Naive thymus-derived CD8-positive, alpha-beta T cell (primary cell): Measurements from ENCODE around the gene GSTK1. TPM values are rescaled to one million over a fixed set of nuclear protein-coding genes. Genes with fewer than 3 reads are reported as not detected.
A peak's percentile ranks its signal among the peaks of the same experiment; 100 is the strongest.
"Not testable (repeated sequence)": the region's sequence is repeated elsewhere in the genome, so short reads cannot be mapped to it uniquely, and the experiment has no call there.

ENCODE experiments used
- ATAC-seq, 2 donors: fragments of 150-1000 bp; cut with Tn5 transposase in 1 of 2; sonication (Bioruptor Pico), chemical (Tn5 transposase) in 1 of 2; 1 replicate in 1 of 2; 2 replicates in 1 of 2; pipeline ENCODE4 v1.10.0; 2021; ENCODE audit warnings: mild to moderate bottlenecking in 2 of 2, moderate library complexity in 2 of 2
- POLR2A ChIA-PET: fragments of 350-600 bp; sonication (Branson Sonifier 250); formaldehyde crosslinking; loops from one replicate; lab custom pipeline; 2021; ENCODE audit warnings: antibody characterized with exemption; lab: Charles Lee
- DNase-seq, 10 donors: peaks; one replicate each; pipeline versions ENCODE4 v3.0.0 to v3.0.0-alpha.2; 2020 to 2022
- H3K27ac Mint-ChIP-seq, 10 donors: one replicate each; pipeline ENCODE4 v1.8.0; 2020 to 2022; ENCODE audit warnings: mild to moderate bottlenecking in 10 of 10, mixed read lengths in 10 of 10, moderate library complexity in 4 of 10, inconsistent platforms in 1 of 10
- H3K27me3 Mint-ChIP-seq, 5 donors: one replicate each; pipeline ENCODE4 v1.8.0; 2021 to 2022; ENCODE audit warnings: mixed read lengths in 5 of 5
- H3K36me3 Mint-ChIP-seq, 3 donors: one replicate each; pipeline ENCODE4 v1.8.0; 2020 to 2022; ENCODE audit warnings: mixed read lengths in 3 of 3, mild to moderate bottlenecking in 2 of 3, inconsistent platforms in 1 of 3
- H3K4me1 Mint-ChIP-seq, 4 donors: one replicate each; pipeline ENCODE4 v1.8.0; 2021 to 2022; ENCODE audit warnings: mixed read lengths in 4 of 4
- H3K4me3 Mint-ChIP-seq, 10 donors: one replicate each; pipeline ENCODE4 v1.8.0; 2020 to 2022; ENCODE audit warnings: mild to moderate bottlenecking in 10 of 10, mixed read lengths in 10 of 10, moderate library complexity in 6 of 10, inconsistent platforms in 1 of 10
- H3K9me3 Mint-ChIP-seq, 9 donors: one replicate each; pipeline ENCODE4 v1.8.0; 2020 to 2022; ENCODE audit warnings: mixed read lengths in 9 of 9, mild to moderate bottlenecking in 3 of 9, inconsistent platforms in 1 of 9, moderate library complexity in 1 of 9
- polyA plus RNA-seq, 3 donors: library from polyadenylated mRNA; unstranded; fragments of 300-500 nt; fragmentation: Illumina TruSeq; gene quantifications; one replicate each; pipeline ENCODE4 v1.2.3, GENCODE V29; 2021
- total RNA-seq, 8 experiments: library from RNA in 2 of 8; stranded (reverse) in 2 of 8; gene quantifications; one replicate each; pipeline ENCODE4 v1.2.3 and lab custom pipeline; 2021 to 2026

The GSTK1 gene
- total RNA-seq (100 to 1,000 TPM; 278 to 283 TPM), polyA plus RNA-seq (100 to 1,000 TPM; 310 to 355 (median 330) TPM), total RNA-seq (lab: John Stamatoyannopoulos, UW) (95.3 to 196 (median 143) reads per million in 6 experiments)

DNA sequence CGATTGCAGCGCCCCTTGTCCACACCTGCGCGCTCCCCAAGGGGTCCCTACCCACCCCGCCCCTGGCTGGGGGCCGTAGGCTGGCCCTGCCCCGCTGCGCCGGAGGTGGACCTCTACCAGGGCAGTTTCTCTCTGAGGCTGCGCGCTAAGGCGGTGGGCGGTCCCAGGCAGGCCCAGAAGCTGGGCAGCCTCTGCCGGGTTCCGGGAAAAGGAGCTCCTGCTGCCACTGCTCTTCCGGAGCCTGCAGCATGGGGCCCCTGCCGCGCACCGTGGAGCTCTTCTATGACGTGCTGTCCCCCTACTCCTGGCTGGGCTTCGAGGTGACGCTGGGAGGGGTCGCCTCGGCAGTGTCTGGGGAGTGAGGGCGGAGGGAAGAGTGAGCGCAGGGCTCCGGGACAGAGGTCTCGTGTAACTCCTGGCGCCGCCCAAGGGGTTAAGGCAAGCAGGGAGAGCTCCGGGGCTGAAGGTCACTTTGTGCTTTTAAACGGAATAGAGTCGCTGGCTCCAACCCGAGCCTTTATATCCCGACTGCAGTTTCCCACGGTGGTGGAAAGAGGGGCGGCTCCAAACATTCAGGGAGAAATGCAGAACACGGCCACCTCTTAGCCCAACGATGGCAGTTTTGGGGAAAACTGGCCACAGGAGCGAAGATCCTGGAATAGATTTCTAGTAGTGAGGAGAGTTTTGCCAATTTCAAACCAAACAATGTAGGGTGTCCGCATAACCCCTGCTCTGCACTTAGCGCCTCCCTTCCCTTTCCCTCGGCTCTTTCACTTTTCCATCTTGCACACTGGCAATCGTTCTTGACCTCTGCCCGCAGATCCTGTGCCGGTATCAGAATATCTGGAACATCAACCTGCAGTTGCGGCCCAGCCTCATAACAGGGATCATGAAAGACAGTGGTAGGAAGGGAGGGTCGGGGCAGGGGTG, at the start of gene GSTK1:
Gene GSTK1 (plus strand): TSS at position 176 of the 930 bp plus-strand sequence. CDS start 73 bp downstream, at position 249.
- Mint-ChIP-seq H3K36me3 (peaks cover 0 to 42% (median 7%) of the 10 kb centered on the region in 3 donors), H3K4me1 (peaks cover 36 to 70% (median 65%) of the 10 kb centered on the region in 4 donors), H3K4me3 (peak within 1 kb of the TSS; percentile 92 to 99 (median 96)), H3K27me3 (no peaks in the 10 kb centered on the region), H3K27ac (peak within 1 kb of the TSS; percentile 94 to 97 (median 96)), H3K9me3 (no peaks in the 10 kb centered on the region)
- peak; percentile 63 to 87 (median 72) for DNase-seq
- ATAC-seq: peak; percentile 97
- POLR2A ChIA-PET: interaction anchor here (0.6 to 7.8 kb wide), 23 partner anchors 8 to 466 kb away, joined by 3 to 51 read pairs (median 4); partner anchors contain the start of genes CASP2, EPHA1 and ZYX

DNA sequence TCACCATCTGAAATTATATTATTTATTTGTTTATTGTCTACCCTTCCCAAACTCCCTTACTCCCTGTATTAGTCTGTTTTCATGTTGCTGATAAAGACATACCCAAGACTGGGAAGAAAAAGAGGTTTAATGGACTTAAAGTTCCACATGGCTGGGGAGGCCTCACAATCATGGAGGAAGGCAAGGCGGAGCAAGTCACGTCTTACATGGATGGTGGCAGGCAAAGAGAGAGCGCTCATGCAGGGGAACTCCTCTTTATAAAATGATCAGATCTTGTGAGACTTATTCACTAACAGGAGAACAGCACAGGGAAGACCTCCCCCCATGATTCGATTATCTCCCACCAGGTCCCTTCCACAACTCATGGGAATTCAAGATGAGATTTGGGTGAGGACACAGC, 49.8 kb upstream of the GSTK1 start:
- POLR2A ChIA-PET: interaction anchor here (0.7 kb wide), 1 partner anchor 200 kb away, joined by 3 read pairs; no protein-coding TSS in a partner anchor
- H3K27me3 Mint-ChIP-seq, H3K4me1 Mint-ChIP-seq, DNase-seq, H3K36me3 Mint-ChIP-seq, H3K9me3 Mint-ChIP-seq, H3K4me3 Mint-ChIP-seq, ATAC-seq: not testable (repeated sequence)
- peak overlapping the region in 2 of 10 donors; percentile 21 to 22 for H3K27ac Mint-ChIP-seq

DNA sequence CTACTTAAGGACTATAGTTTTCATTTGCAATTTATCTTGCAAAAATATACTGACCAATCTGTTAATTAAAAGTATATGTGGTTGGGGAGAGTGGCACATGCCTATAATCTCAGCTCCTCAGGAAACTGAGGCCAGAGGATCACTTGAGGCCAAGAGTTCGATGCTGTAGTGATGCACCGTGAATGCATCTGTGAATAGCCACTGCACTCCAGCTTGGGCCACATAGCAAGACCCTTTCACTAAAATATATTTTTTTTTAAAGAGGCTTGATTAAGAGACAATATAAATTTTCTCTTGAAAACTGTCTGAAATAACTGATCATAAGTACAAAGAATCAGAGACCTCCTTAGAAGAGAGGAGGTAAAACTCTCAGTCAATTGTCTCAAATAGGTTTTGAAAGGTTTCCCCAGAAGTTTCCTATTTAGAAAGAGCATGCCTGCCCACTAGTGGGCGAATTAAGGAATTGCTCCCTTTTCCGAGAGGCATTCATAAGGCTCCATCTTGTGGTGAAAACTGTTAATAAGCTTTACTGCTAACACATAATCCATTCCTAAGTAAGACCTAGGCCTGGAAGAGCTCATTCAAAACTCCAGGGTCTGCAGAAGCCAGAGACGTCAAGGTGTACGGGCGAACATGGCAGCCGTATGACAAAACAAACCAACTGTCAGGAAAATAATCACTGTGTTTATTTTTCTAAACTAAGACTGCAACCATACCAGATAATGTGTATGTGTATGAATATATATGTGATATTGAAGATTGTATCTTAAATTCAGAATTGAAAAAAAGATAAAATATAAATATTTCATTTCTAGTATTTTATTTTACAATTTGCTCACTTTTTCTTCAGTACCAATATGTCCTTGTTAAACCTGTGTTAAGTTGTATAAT, 48.2 kb upstream of the GSTK1 start:
- no peak overlapping the region for H3K27ac Mint-ChIP-seq

DNA sequence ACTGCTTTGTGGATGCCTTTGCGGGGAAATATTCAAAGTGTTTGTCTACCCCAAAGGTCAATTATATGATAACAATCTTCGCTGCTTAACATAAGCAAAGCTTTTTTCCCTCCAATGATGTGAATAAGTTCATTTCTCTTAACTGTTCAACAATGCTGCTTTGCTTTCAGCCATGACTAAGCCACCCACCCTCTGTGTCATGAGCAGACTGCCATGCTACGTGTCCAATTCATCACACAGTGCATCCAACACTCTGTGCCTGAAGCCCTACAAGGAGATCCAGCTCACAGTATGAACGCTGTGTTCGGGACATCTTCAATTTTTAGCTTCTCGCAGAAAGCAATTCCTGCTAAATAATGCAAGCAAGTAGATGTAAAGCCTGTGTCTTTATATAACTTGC, 47.1 kb upstream of the GSTK1 start:
- H3K4me1 Mint-ChIP-seq: peaks cover 0 to 2% (median 0%) of the 10 kb centered on the region in 4 donors
- no peaks in the 10 kb centered on the region for H3K9me3 Mint-ChIP-seq
- POLR2A ChIA-PET: no interaction called here
- no peak overlapping the region for H3K4me3 Mint-ChIP-seq
- ATAC-seq (no peak), DNase-seq (no peak)
- H3K36me3 Mint-ChIP-seq: no peaks in the 10 kb centered on the region
- H3K27ac Mint-ChIP-seq: no peak overlapping the region
- peaks cover 0 to 6% (median 3%) of the 10 kb centered on the region in 5 donors for H3K27me3 Mint-ChIP-seq

More for the DNA sequence above, 48.2 kb upstream of the GSTK1 start:
- H3K4me1 Mint-ChIP-seq: peaks cover 0 to 2% (median 0%) of the 10 kb centered on the region in 4 donors
- no peaks in the 10 kb centered on the region for H3K36me3 Mint-ChIP-seq
- H3K4me3 Mint-ChIP-seq: no peak overlapping the region
- no peaks in the 10 kb centered on the region for H3K9me3 Mint-ChIP-seq
- peak; percentile 83 to 92 for ATAC-seq
- peaks cover 0 to 6% (median 3%) of the 10 kb centered on the region in 5 donors for H3K27me3 Mint-ChIP-seq
- POLR2A ChIA-PET: no interaction called here
- DNase-seq: peak; percentile 37 to 82 (median 65)

DNA sequence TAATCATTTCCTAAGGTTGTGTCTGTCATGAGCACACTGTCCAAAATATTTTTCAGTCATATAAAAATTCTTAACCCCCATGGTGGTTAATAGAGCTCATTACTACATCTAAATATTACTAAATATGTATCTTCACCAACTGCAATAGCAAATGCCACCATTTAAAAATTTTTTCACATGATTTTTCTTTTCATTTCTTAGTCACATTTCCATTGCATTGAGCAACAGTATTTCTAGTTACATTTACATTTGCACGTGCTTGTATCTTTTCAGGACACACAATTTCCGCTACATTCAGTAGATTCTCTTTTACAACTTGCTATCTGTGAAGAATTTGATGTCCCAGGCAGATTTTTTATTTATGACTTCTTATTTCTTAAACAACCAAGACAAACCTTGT, 46.6 kb upstream of the GSTK1 start:
- Mint-ChIP-seq H3K36me3 (no peaks in the 10 kb centered on the region), H3K27me3 (peaks cover 0 to 6% (median 3%) of the 10 kb centered on the region in 5 donors), H3K27ac (no peak overlapping the region), H3K4me3 (no peak overlapping the region), H3K9me3 (no peaks in the 10 kb centered on the region), H3K4me1 (peaks cover 0 to 2% (median 0%) of the 10 kb centered on the region in 4 donors)
- DNase-seq (no peak), ATAC-seq (no peak)
- POLR2A ChIA-PET: no interaction called here

DNA sequence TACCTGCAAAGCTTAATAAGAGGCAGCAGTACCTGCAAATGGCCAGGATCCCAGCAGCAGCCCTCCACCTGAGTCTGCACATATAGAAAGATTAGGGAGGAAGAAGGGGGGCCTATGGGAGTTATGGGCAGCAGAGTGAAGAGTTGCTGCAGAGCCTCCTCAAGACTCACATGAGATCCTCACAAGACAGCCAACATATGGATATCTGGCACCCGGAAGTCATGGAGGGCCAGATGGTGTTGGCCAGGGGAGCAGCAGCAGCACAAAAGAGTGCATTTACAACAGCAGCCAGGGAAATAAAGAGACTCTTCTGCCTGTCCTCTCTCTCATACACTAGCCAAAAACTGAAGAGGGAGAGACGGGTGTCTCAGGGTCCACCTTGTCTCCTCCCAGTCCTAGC, 45.4 kb upstream of the GSTK1 start:
- no peak for ATAC-seq
- Mint-ChIP-seq H3K9me3 (no peaks in the 10 kb centered on the region), H3K4me1 (peaks cover 0 to 2% (median 0%) of the 10 kb centered on the region in 4 donors), H3K4me3 (no peak overlapping the region), H3K27me3 (peaks cover 4 to 16% (median 7%) of the 10 kb centered on the region in 5 donors), H3K27ac (no peak overlapping the region), H3K36me3 (no peaks in the 10 kb centered on the region)
- no peak for DNase-seq
- POLR2A ChIA-PET: no interaction called here

DNA sequence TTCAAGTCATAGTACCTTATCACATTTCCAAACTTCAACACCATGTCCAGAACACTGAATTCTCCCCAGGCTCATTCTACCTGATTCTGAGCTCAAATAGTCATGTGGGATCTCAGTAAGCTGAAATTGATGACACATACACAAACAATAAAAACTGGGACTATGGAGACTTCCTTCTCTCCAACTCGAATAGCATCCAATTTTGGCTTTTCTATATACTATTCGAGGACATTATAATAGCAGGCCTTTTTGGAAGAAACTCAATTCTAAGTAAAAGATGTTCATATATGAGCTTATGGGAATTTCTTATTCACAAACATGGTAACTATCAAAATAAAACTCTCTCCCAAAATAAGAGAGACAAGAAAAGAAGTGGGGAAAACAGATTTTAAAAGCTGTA, 42.0 kb upstream of the GSTK1 start:
- Mint-ChIP-seq H3K9me3 (no peaks in the 10 kb centered on the region), H3K36me3 (no peaks in the 10 kb centered on the region), H3K27me3 (peaks cover 5 to 19% (median 11%) of the 10 kb centered on the region in 5 donors), H3K4me3 (no peak overlapping the region), H3K4me1 (peaks cover 0 to 2% (median 0%) of the 10 kb centered on the region in 4 donors), H3K27ac (no peak overlapping the region)
- DNase-seq (no peak), ATAC-seq (no peak)
- POLR2A ChIA-PET: interaction anchor here (0.6 to 0.8 kb wide), 3 partner anchors 74 to 366 kb away, joined by 4 to 7 read pairs (median 4); no protein-coding TSS in a partner anchor

DNA sequence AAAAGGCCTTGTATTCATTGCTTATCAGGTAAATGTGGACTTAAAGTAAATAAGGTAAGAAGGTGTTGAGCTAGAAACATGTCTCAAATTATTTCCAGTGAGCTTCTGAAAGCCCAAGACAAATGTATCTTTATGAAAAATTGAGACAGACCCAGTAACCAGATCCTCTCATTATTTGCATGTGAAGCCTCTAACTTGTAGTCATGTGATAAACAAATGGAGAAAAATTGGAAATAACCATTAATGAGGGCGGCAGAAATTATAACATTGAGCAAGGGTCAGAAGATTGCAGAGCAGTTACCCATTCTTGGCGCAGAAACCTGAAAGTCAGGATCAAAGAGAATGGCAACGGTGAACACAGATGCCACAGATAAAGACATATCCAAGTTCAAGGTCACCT, 41.5 kb upstream of the GSTK1 start, which contains the start of gene TAS2R40:
Gene TAS2R40 (plus strand): TSS at position 301 of the 400 bp plus-strand sequence. CDS start 42 bp downstream, at position 343.
- H3K36me3 Mint-ChIP-seq: no peaks in the 10 kb centered on the region
- H3K9me3 Mint-ChIP-seq: no peaks in the 10 kb centered on the region
- H3K27me3 Mint-ChIP-seq: peaks cover 5 to 19% (median 11%) of the 10 kb centered on the region in 5 donors
- no peak within 1 kb of the TSS for H3K4me3 Mint-ChIP-seq
- DNase-seq (no peak), ATAC-seq (no peak)
- H3K4me1 Mint-ChIP-seq: peaks cover 0 to 2% (median 0%) of the 10 kb centered on the region in 4 donors
- no peak within 1 kb of the TSS for H3K27ac Mint-ChIP-seq
- POLR2A ChIA-PET: interaction anchor here (0.6 to 0.8 kb wide), 3 partner anchors 74 to 366 kb away, joined by 4 to 7 read pairs (median 4); no protein-coding TSS in a partner anchor

DNA sequence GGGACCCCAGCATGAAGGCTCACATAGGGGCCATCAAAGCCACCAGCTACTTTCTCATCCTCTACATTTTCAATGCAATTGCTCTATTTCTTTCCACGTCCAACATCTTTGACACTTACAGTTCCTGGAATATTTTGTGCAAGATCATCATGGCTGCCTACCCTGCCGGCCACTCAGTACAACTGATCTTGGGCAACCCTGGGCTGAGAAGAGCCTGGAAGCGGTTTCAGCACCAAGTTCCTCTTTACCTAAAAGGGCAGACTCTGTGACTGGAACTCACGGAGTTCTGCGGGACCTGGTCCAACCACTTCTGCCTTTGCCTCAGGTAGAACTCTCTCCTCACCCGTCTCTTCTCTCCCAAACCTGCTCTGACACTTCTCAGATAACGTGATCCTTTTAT, 40.5 kb upstream of the GSTK1 start:
- H3K9me3 Mint-ChIP-seq: no peaks in the 10 kb centered on the region
- ATAC-seq: no peak
- DNase-seq: no peak

DNA sequence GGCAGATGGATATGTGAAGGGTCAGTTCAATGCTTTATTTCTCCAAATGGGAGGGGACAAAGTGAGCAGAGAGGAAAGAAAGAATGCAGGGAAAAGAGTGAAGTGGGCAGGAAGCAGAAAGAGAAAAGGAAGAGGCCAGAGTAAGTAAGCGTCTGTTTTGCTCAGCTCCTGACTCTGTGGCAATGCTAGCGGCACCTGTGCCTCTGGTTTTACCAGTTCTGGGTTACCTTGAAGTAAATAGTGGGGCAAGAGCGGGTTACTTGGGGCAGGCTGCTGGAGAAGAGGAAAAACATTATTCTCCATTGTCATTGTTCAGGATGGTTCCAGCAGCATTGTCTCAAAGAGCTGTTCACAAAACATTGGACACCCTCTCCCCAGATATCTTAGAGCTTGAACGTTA, 39.5 kb upstream of the GSTK1 start:
- DNase-seq: no peak
- H3K4me3 Mint-ChIP-seq: no peak overlapping the region
- H3K27me3 Mint-ChIP-seq: peaks cover 4 to 14% (median 11%) of the 10 kb centered on the region in 5 donors
- H3K36me3 Mint-ChIP-seq: no peaks in the 10 kb centered on the region
- no peak for ATAC-seq
- POLR2A ChIA-PET: no interaction called here
- no peaks in the 10 kb centered on the region for H3K9me3 Mint-ChIP-seq
- no peak overlapping the region for H3K27ac Mint-ChIP-seq
- peaks cover 0 to 2% (median 0%) of the 10 kb centered on the region in 4 donors for H3K4me1 Mint-ChIP-seq

More for the DNA sequence above, 40.5 kb upstream of the GSTK1 start:
- H3K27me3 Mint-ChIP-seq: peaks cover 5 to 18% (median 11%) of the 10 kb centered on the region in 5 donors
- no peak overlapping the region for H3K27ac Mint-ChIP-seq
- POLR2A ChIA-PET: no interaction called here
- no peaks in the 10 kb centered on the region for H3K36me3 Mint-ChIP-seq
- H3K4me1 Mint-ChIP-seq: peaks cover 0 to 2% (median 0%) of the 10 kb centered on the region in 4 donors
- H3K4me3 Mint-ChIP-seq: no peak overlapping the region

DNA sequence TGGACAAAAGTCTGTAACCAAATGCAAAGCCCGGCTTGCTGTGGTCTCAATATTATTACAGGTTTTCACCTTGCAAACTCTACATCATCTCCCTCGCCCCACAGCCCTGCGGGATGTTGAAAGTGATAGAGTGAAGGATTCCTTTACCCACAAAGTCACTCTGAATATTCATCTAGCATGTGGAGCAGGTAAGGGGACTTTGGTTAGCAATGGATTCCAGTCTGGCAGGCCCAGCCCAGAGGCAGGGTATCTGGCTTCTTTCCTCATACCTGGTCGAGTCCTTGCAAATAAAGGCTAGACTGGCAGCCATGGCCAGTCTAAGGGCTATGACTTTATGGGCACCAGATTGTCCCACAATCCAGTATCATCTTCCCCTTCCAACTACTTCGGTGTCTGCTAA, 38.2 kb upstream of the GSTK1 start:
- Mint-ChIP-seq H3K9me3 (no peaks in the 10 kb centered on the region), H3K36me3 (no peaks in the 10 kb centered on the region), H3K4me3 (no peak overlapping the region), H3K27me3 (peaks cover 4 to 14% (median 9%) of the 10 kb centered on the region in 5 donors), H3K4me1 (peaks cover 0 to 2% (median 0%) of the 10 kb centered on the region in 4 donors), H3K27ac (no peak overlapping the region)
- POLR2A ChIA-PET: no interaction called here
- no peak for DNase-seq
- no peak for ATAC-seq

DNA sequence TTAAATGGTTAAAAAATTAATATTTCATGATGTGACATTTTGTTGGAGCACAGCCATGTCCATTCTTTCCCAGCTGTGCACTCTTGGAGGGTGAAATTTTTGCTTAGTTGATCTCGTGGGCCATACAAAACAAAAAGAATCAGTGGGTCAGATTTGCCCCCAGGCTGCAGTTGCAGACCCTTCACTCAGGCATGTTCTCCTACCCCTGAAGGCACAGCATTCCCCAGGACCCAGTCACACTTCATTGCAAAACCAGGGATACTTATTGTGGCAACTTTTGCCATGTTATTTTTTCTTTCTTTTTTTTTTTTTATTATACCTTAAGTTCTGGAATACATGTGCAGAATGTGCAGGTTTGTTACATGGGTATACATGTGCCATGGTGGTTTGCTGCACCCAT, 35.4 kb upstream of the GSTK1 start:
- no peak for DNase-seq
- Mint-ChIP-seq H3K27ac (no peak overlapping the region), H3K9me3 (no peaks in the 10 kb centered on the region), H3K4me3 (no peak overlapping the region), H3K36me3 (no peaks in the 10 kb centered on the region), H3K27me3 (peaks cover under 1 to 6% (median 3%) of the 10 kb centered on the region in 5 donors), H3K4me1 (peaks cover 0 to 2% (median 0%) of the 10 kb centered on the region in 4 donors)
- POLR2A ChIA-PET: no interaction called here
- ATAC-seq: no peak
